ENCODE measurements around the gene DIO3.

Gene DIO3

GRCh38 chr14:101562659-101563351, 1.5 kb downstream of the DIO3 start:
- TF ChIP-seq GABPA (IDR thresholded peaks at IDR 0.05; ENCODE audit: low read depth): no peak
- no peak for TF ChIP-seq POLR2AphosphoS5 (IDR thresholded peaks at IDR 0.05; ENCODE audit: low read depth)
- TF ChIP-seq REST (IDR thresholded peaks at IDR 0.05; ENCODE audit: insufficient replicate concordance, low read depth): no peak
- TF ChIP-seq CTCF (IDR thresholded peaks at IDR 0.05; ENCODE audit: insufficient read depth, low read length): no peak
- no peak for TF ChIP-seq SPI1 (IDR thresholded peaks at IDR 0.05; ENCODE audit: borderline replicate concordance, low read depth)
- H3K4me3 ChIP-seq (replicated peaks; ENCODE audit: insufficient read depth, low read length): no peak overlapping the region
- H3K27me3 ChIP-seq (ENCODE audit: insufficient read depth, poor library complexity, severe bottlenecking): peaks cover 67% of the 10 kb centered on the region
- DNase-seq (ENCODE audit: low read depth in 1 of 2, low spot score in 1 of 2): no peak
- no peak overlapping the region for H3K27ac ChIP-seq (replicated peaks)

- H3K4me3 ChIP-seq (replicated peaks; ENCODE audit: insufficient read depth, low read length): no peak overlapping the region
- H3K27me3 ChIP-seq (ENCODE audit: insufficient read depth, poor library complexity, severe bottlenecking): peaks cover 66% of the 10 kb centered on the region
- H3K27ac ChIP-seq (replicated peaks): no peak overlapping the region
- no peak for DNase-seq (ENCODE audit: low read depth in 1 of 2, low spot score in 1 of 2)
- no peak for TF ChIP-seq POLR2AphosphoS5 (IDR thresholded peaks at IDR 0.05; ENCODE audit: low read depth)
- no peak for TF ChIP-seq SPI1 (IDR thresholded peaks at IDR 0.05; ENCODE audit: borderline replicate concordance, low read depth)
These were observed 2.0 kb downstream of the DIO3 start for GRCh38 chr14:101563352-101563653.

GRCh38 chr14:101563654-101564443, 2.6 kb downstream of the DIO3 start:
- Histone ChIP-seq H3K27ac (replicated peaks) (no peak overlapping the region), H3K4me3 (replicated peaks; ENCODE audit: insufficient read depth, low read length) (no peak overlapping the region), H3K27me3 (ENCODE audit: insufficient read depth, poor library complexity, severe bottlenecking) (peaks cover 61% of the 10 kb centered on the region)
- TF ChIP-seq SPI1 (IDR thresholded peaks at IDR 0.05; ENCODE audit: borderline replicate concordance, low read depth): no peak
- no peak for TF ChIP-seq GABPA (IDR thresholded peaks at IDR 0.05; ENCODE audit: low read depth)
- TF ChIP-seq POLR2AphosphoS5 (IDR thresholded peaks at IDR 0.05; ENCODE audit: low read depth): no peak
- TF ChIP-seq REST (IDR thresholded peaks at IDR 0.05; ENCODE audit: insufficient replicate concordance, low read depth): no peak
- no peak for TF ChIP-seq CTCF (IDR thresholded peaks at IDR 0.05; ENCODE audit: insufficient read depth, low read length)
- DNase-seq (ENCODE audit: low read depth in 1 of 2, low spot score in 1 of 2): no peak

- TF ChIP-seq SPI1 (IDR thresholded peaks at IDR 0.05; ENCODE audit: borderline replicate concordance, low read depth) (no peak), POLR2AphosphoS5 (IDR thresholded peaks at IDR 0.05; ENCODE audit: low read depth) (no peak), GABPA (IDR thresholded peaks at IDR 0.05; ENCODE audit: low read depth) (no peak), REST (IDR thresholded peaks at IDR 0.05; ENCODE audit: insufficient replicate concordance, low read depth) (no peak), CTCF (IDR thresholded peaks at IDR 0.05; ENCODE audit: insufficient read depth, low read length) (no peak)
- DNase-seq (ENCODE audit: low read depth in 1 of 2, low spot score in 1 of 2): no peak
- H3K4me3 ChIP-seq (replicated peaks; ENCODE audit: insufficient read depth, low read length): no peak overlapping the region
- peaks cover 55% of the 10 kb centered on the region for H3K27me3 ChIP-seq (ENCODE audit: insufficient read depth, poor library complexity, severe bottlenecking)
- H3K27ac ChIP-seq (replicated peaks): no peak overlapping the region
These were observed 3.1 kb downstream of the DIO3 start for GRCh38 chr14:101564444-101564776.
